ENCODE measurements around the gene NR1D1.

- TF ChIP-seq CTCF (IDR thresholded peaks at IDR 0.05) = no peak
- no peak for TF ChIP-seq POLR2A (IDR thresholded peaks at IDR 0.05)
Measured at GRCh38 chr17:40106760-40107521, 6.6 kb upstream of the NR1D1 start.
